DND-41 (cell line): ENCODE measurements around the gene EXOC4.
A peak's percentile ranks its signal among the peaks of the same experiment; 100 is the strongest.

Experiments used
- ATAC-seq: fragments of 200-7000 bp; cut with Tn5 transposase; 3 replicates; pipeline ENCODE4 v1.9.1; 2021; ENCODE audit warnings: low read depth; ENCODE audit not compliant: insufficient read depth
- DNase-seq: peaks from one replicate; pipeline ENCODE4 v3.0.0-alpha.2; 2020
- H2AFZ ChIP-seq: 2 replicates; pipeline ENCODE4 v1.6.0; 2012; ENCODE audit warnings: low read depth, low read length
- H3K27ac ChIP-seq: 2 replicates; pipeline ENCODE4 v1.5.1; 2012; ENCODE audit warnings: low read length, inconsistent platforms
- H3K27me3 ChIP-seq: fragments of 200-600 bp; sonication (generic); 2 replicates; pipeline ENCODE4 v1.6.0; 2012; ENCODE audit warnings: low read length, mild to moderate bottlenecking, inconsistent platforms; ENCODE audit not compliant: insufficient read depth, poor library complexity
- H3K36me3 ChIP-seq: 2 replicates; pipeline ENCODE4 v1.5.1; 2012; ENCODE audit warnings: low read length, inconsistent platforms; ENCODE audit not compliant: insufficient read depth
- H3K4me1 ChIP-seq: 2 replicates; pipeline ENCODE4 v1.5.1; 2012; ENCODE audit warnings: mild to moderate bottlenecking, low read length; ENCODE audit not compliant: insufficient read depth
- H3K4me2 ChIP-seq: 2 replicates; pipeline ENCODE4 v1.6.0; 2012; ENCODE audit warnings: mild to moderate bottlenecking, moderate library complexity, low read length, inconsistent platforms; ENCODE audit not compliant: insufficient read depth
- H3K4me3 ChIP-seq, 2 experiments: fragments of 200-600 bp in 1 of 2; shearing (Covaris generic) in 1 of 2; 2 replicates each; pipeline ENCODE4 v1.5.1; 2012 to 2016; ENCODE audit warnings: inconsistent platforms in 2 of 2, low read length in 2 of 2, mild to moderate bottlenecking in 2 of 2, low read depth in 1 of 2, moderate library complexity in 1 of 2
- H3K79me2 ChIP-seq: 2 replicates; pipeline ENCODE4 v1.6.0; 2012; ENCODE audit warnings: low read length, inconsistent platforms; ENCODE audit not compliant: insufficient read depth
- H3K9ac ChIP-seq: 2 replicates; pipeline ENCODE4 v1.6.0; 2012; ENCODE audit warnings: low read depth, mild to moderate bottlenecking, inconsistent platforms, low read length, moderate library complexity
- H3K9me3 ChIP-seq: 2 replicates; pipeline ENCODE4 v1.5.1; 2012; ENCODE audit warnings: low read length, moderate library complexity, mild to moderate bottlenecking, inconsistent platforms; ENCODE audit not compliant: insufficient read depth, severe bottlenecking
- H4K20me1 ChIP-seq: 2 replicates; pipeline ENCODE4 v1.6.0; 2012; ENCODE audit warnings: low read length; ENCODE audit not compliant: insufficient read depth
- EZH2 ChIP-seq: IDR thresholded peaks from 3 replicates; pipeline ENCODE4 v1.6.1; 2012; ENCODE audit warnings: borderline replicate concordance, low read depth, mild to moderate bottlenecking, moderate library complexity, low read length, inconsistent platforms; ENCODE audit not compliant: severe bottlenecking
- TF ChIP-seq, protein P1 (sequence below): IDR thresholded peaks from 2 replicates; pipeline ENCODE4 v1.5.1; 2012; ENCODE audit warnings: borderline replicate concordance, low read length, moderate library complexity, mild to moderate bottlenecking; ENCODE audit not compliant: poor library complexity, severe bottlenecking; ENCODE audit errors: extremely low read depth

EXOC4 gene

DNA sequence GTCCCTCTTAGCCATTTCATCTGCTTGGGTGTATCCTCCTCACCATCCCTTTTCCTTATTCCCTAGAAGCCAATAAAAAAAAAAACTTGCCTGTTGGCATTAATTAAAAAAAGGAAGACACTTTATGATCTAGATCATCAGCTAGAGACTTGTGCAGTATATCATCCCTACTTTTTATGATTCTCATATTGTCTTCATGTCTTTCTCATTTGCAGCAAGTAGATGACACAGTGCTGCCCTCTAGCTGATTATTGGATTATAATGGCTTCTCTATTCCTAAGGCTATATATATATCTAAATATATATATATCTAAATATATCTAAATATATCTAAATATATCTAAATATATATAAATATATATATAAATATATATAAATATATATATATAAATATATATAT is 601.9 kb downstream of the EXOC4 start:
- Histone ChIP-seq H3K27ac (no peak overlapping the region), H3K4me2 (no peak overlapping the region), H3K79me2 (no peaks in the 10 kb centered on the region), H3K9me3 (peaks cover 4% of the 10 kb centered on the region), H4K20me1 (no peaks in the 10 kb centered on the region; the same call in 1 of the 2 replicates), H3K9ac (no peak overlapping the region), H3K36me3 (peaks cover 4% of the 10 kb centered on the region; the same call in 1 of the 2 replicates), H3K4me3 (no peak overlapping the region), H3K4me1 (peaks cover 9% of the 10 kb centered on the region), H2AFZ (no peak overlapping the region), H3K27me3 (no peaks in the 10 kb centered on the region)
- no peak for TF ChIP-seq EZH2
- TF ChIP-seq, protein P1, sequence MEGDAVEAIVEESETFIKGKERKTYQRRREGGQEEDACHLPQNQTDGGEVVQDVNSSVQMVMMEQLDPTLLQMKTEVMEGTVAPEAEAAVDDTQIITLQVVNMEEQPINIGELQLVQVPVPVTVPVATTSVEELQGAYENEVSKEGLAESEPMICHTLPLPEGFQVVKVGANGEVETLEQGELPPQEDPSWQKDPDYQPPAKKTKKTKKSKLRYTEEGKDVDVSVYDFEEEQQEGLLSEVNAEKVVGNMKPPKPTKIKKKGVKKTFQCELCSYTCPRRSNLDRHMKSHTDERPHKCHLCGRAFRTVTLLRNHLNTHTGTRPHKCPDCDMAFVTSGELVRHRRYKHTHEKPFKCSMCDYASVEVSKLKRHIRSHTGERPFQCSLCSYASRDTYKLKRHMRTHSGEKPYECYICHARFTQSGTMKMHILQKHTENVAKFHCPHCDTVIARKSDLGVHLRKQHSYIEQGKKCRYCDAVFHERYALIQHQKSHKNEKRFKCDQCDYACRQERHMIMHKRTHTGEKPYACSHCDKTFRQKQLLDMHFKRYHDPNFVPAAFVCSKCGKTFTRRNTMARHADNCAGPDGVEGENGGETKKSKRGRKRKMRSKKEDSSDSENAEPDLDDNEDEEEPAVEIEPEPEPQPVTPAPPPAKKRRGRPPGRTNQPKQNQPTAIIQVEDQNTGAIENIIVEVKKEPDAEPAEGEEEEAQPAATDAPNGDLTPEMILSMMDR, result peak; percentile 51
- DNase-seq (no peak), ATAC-seq (peak; percentile 54; the same call in 1 of the 3 replicates)

DNA sequence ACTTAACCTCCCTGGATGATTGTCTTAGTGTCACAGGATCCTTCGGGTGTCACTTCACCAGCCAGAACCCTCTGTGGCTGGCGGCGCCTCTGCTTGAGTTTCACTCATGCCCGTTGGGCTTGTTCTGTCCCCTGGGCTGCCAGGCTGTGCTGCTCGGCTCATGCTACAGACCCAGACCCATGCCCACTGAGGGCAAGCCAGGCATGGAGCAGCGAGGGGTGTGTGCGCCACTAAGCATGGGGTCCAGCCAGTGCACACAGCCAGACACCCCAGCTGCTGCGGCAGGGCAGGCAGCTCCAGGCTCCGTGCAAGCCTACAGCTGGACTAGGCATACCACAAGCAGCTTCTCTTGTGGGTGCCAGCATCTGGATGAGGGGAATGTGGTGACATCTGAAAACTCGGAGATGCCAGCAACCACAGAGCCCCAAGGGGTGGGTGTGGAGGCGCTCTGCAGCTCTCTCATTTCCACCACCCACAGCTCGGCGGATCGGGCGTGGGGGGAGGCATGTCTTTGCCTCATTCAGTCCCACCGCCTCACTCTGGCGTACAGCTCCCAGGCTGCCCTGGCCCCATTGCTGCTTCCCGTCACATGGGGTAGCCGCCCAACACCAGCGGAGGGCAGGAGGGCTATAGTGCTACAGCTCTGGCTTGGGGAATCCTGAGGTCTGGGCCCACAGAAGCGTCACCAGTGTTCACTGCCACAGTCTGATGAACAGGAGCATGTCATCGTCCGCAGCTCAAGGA is 604.7 kb downstream of the EXOC4 start:
- peaks cover 9% of the 10 kb centered on the region for H3K4me1 ChIP-seq
- H3K79me2 ChIP-seq, result no peaks in the 10 kb centered on the region
- H3K4me2 ChIP-seq, result no peak overlapping the region
- H3K36me3 ChIP-seq, result peaks cover 4% of the 10 kb centered on the region; the same call in 1 of the 2 replicates
- DNase-seq (peak; percentile 12), ATAC-seq (peak; percentile 4; the same call in 1 of the 3 replicates)
- no peak overlapping the region for H3K27ac ChIP-seq
- H2AFZ ChIP-seq, result no peak overlapping the region
- no peaks in the 10 kb centered on the region; the same call in 1 of the 2 replicates for H4K20me1 ChIP-seq
- peaks cover 4% of the 10 kb centered on the region for H3K9me3 ChIP-seq
- no peak overlapping the region for H3K4me3 ChIP-seq
- H3K9ac ChIP-seq, result no peak overlapping the region
- TF ChIP-seq, protein P1, result no peak
- no peak for TF ChIP-seq EZH2
- no peaks in the 10 kb centered on the region for H3K27me3 ChIP-seq

DNA sequence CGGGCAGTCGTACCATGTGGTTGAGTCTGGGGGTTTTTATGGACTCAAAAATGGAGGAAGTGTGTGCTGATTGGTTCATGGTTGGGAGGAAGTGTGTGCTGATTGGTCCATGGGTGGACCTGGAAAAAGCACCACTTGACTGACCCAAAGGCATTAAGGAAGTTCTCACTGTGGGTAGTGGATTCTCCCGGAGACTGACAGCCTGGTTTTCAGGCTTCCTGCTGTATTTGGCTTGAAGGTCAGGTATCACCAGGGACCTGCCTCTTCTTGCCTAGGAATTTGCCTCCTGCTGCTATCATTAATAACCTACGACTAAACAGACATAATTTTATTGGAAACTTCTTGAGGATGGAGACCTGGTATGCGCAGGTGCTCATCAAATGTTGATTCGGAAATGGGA is 605.4 kb downstream of the EXOC4 start:
- H3K36me3 ChIP-seq, result peaks cover 4% of the 10 kb centered on the region; the same call in 1 of the 2 replicates
- DNase-seq, result no peak
- H3K27ac ChIP-seq, result no peak overlapping the region
- TF ChIP-seq EZH2, result no peak
- TF ChIP-seq, protein P1, result no peak
- H2AFZ ChIP-seq, result no peak overlapping the region
- peaks cover 4% of the 10 kb centered on the region for H3K9me3 ChIP-seq
- H3K4me1 ChIP-seq, result peaks cover 8% of the 10 kb centered on the region
- no peaks in the 10 kb centered on the region for H3K27me3 ChIP-seq
- H3K9ac ChIP-seq, result no peak overlapping the region
- H3K4me2 ChIP-seq, result no peak overlapping the region
- no peaks in the 10 kb centered on the region; the same call in 1 of the 2 replicates for H4K20me1 ChIP-seq
- no peak overlapping the region for H3K4me3 ChIP-seq
- no peaks in the 10 kb centered on the region for H3K79me2 ChIP-seq
- ATAC-seq, result no peak
